Measurements from ENCODE around the gene AVL9. TPM values are rescaled to one million over a fixed set of nuclear protein-coding genes. Genes with fewer than 3 reads are reported as not detected.

AVL9 gene
- total RNA-seq, 1 experiment from 2014 or later = 86.6 TPM

GRCh38 chr7:32605032-32605431, 109.7 kb downstream of the AVL9 start:
- TF ChIP-seq, protein P1, sequence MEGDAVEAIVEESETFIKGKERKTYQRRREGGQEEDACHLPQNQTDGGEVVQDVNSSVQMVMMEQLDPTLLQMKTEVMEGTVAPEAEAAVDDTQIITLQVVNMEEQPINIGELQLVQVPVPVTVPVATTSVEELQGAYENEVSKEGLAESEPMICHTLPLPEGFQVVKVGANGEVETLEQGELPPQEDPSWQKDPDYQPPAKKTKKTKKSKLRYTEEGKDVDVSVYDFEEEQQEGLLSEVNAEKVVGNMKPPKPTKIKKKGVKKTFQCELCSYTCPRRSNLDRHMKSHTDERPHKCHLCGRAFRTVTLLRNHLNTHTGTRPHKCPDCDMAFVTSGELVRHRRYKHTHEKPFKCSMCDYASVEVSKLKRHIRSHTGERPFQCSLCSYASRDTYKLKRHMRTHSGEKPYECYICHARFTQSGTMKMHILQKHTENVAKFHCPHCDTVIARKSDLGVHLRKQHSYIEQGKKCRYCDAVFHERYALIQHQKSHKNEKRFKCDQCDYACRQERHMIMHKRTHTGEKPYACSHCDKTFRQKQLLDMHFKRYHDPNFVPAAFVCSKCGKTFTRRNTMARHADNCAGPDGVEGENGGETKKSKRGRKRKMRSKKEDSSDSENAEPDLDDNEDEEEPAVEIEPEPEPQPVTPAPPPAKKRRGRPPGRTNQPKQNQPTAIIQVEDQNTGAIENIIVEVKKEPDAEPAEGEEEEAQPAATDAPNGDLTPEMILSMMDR (IDR thresholded peaks at IDR 0.05; ENCODE audit: unreplicated experiment) = no peak
- CTCF ChIA-PET = no interaction called here
- peaks cover 2% of the 10 kb centered on the region for H3K9me3 Mint-ChIP-seq (ENCODE audit: low read depth, unreplicated experiment)

GRCh38 chr7:32609463-32609862, 114.2 kb downstream of the AVL9 start:
- TF ChIP-seq, protein P1 (IDR thresholded peaks at IDR 0.05; ENCODE audit: unreplicated experiment) = no peak
- Mint-ChIP-seq H3K9me3 (ENCODE audit: low read depth, unreplicated experiment) (peaks cover 2% of the 10 kb centered on the region), H3K27ac (ENCODE audit: unreplicated experiment) (no peak overlapping the region), H3K27me3 (ENCODE audit: unreplicated experiment) (no peaks in the 10 kb centered on the region), H3K36me3 (ENCODE audit: insufficient read depth, unreplicated experiment) (peaks cover 6% of the 10 kb centered on the region), H3K4me3 (ENCODE audit: low read depth, unreplicated experiment) (no peak overlapping the region), H3K4me1 (ENCODE audit: low read depth, unreplicated experiment) (peaks cover 17% of the 10 kb centered on the region)
- intact Hi-C loops (cut with micrococcal nuclease; ENCODE audit: unreplicated experiment) = no loop called here
- no peak for DNase-seq
- CTCF ChIA-PET = interaction anchor here (0.7 kb wide), 1 partner anchor 109 kb away, joined by 3 read pairs; no protein-coding TSS in a partner anchor
- BruUV-seq (replicated peaks) = no TSS peak

More at GRCh38 chr7:32605032-32605431, 109.7 kb downstream of the AVL9 start:
- intact Hi-C loops (cut with micrococcal nuclease; ENCODE audit: unreplicated experiment) = no loop called here
- Mint-ChIP-seq H3K36me3 (ENCODE audit: insufficient read depth, unreplicated experiment) (peaks cover 16% of the 10 kb centered on the region), H3K4me1 (ENCODE audit: low read depth, unreplicated experiment) (peaks cover 30% of the 10 kb centered on the region), H3K27ac (ENCODE audit: unreplicated experiment) (no peak overlapping the region), H3K4me3 (ENCODE audit: low read depth, unreplicated experiment) (no peak overlapping the region), H3K27me3 (ENCODE audit: unreplicated experiment) (no peaks in the 10 kb centered on the region)
- BruUV-seq (replicated peaks) = no TSS peak
- no peak for DNase-seq

DNA sequence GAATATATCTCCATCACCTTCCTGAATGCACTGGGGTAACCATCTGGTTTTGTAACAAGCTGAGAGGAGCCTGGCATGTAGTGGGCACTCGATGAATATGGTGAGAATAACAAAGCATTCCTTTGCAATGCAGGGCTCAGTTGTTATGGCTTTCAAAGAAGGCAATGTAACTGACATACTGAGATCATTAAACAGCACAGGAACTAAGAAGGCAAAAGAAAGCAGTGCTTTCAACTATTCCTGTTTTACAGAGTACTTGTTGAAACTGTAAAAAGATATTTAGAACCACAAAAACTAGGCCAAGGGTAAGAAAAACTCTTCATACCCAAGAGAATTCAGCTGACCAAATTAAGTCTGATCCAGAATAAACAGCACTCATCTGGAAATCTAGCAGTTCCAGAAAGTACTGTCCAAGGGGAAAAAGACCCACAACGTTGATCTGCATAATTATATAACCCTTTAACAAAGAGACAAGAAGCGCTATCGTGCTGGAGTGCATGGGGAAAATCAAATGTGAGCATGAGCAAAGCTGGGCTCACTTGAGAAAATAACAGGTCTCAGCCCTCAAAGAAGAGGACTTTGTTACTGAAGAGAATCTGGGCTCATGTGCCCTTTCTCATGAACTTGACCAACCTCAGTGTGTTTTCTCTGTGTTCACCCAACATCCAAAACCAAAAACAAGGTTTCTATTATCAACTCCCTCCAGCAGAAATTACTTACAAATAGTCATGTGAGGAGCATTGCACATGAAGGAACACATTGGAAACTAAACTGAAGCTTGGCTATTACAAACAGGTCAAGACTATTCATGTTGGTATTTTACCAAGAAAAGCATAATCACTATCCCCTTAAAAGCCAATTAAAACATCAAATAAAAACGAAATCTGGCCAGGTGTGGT, 116.2 kb downstream of the AVL9 start:
- Mint-ChIP-seq H3K27ac (ENCODE audit: unreplicated experiment) (no peak overlapping the region), H3K4me3 (ENCODE audit: low read depth, unreplicated experiment) (no peak overlapping the region), H3K9me3 (ENCODE audit: low read depth, unreplicated experiment) (no peaks in the 10 kb centered on the region), H3K36me3 (ENCODE audit: insufficient read depth, unreplicated experiment) (peaks cover 6% of the 10 kb centered on the region), H3K27me3 (ENCODE audit: unreplicated experiment) (no peaks in the 10 kb centered on the region), H3K4me1 (ENCODE audit: low read depth, unreplicated experiment) (peaks cover 14% of the 10 kb centered on the region)
- TF ChIP-seq, protein P1 (IDR thresholded peaks at IDR 0.05; ENCODE audit: unreplicated experiment) = no peak
- CTCF ChIA-PET = no interaction called here
- BruUV-seq (replicated peaks) = no TSS peak
- DNase-seq = no peak
- intact Hi-C loops (cut with micrococcal nuclease; ENCODE audit: unreplicated experiment) = no loop called here

DNA sequence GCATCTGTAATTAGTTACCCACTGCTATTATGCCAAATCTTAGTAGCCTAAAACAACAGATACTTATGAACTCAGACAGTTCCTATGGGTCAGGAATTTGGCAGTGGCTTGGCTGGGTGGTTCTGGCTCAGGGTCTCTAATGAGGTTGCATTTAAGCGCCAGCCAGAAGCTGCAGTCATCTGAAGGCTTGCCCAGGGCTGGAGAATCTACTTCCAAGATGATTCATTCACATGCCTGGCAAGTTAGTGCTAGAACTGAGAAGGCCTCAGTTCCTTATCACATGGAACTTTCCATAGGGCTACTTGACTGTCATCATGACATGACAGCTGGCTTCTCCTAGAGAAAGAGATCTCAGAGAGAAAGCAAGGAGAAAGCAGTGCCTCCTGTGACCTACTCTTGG, 121.3 kb downstream of the AVL9 start:
- CTCF ChIA-PET = no interaction called here
- TF ChIP-seq, protein P1 (IDR thresholded peaks at IDR 0.05; ENCODE audit: unreplicated experiment) = no peak
- H3K27me3 Mint-ChIP-seq (ENCODE audit: unreplicated experiment) = no peaks in the 10 kb centered on the region
- H3K4me3 Mint-ChIP-seq (ENCODE audit: low read depth, unreplicated experiment) = no peak overlapping the region
- peak; percentile 26 for DNase-seq
- no peaks in the 10 kb centered on the region for H3K9me3 Mint-ChIP-seq (ENCODE audit: low read depth, unreplicated experiment)
- H3K4me1 Mint-ChIP-seq (ENCODE audit: low read depth, unreplicated experiment) = peaks cover 18% of the 10 kb centered on the region
- intact Hi-C loops (cut with micrococcal nuclease; ENCODE audit: unreplicated experiment) = no loop called here
- H3K27ac Mint-ChIP-seq (ENCODE audit: unreplicated experiment) = peak overlapping the region; percentile 55
- no peaks in the 10 kb centered on the region for H3K36me3 Mint-ChIP-seq (ENCODE audit: insufficient read depth, unreplicated experiment)
- BruUV-seq (replicated peaks) = no TSS peak
